KG1 (cell line): ENCODE measurements around the gene PCSK1.

Experiments
- DNase-seq: peaks from one replicate; lab custom pipeline; 2025; lab: John Stamatoyannopoulos, UW

PCSK1 gene

DNA sequence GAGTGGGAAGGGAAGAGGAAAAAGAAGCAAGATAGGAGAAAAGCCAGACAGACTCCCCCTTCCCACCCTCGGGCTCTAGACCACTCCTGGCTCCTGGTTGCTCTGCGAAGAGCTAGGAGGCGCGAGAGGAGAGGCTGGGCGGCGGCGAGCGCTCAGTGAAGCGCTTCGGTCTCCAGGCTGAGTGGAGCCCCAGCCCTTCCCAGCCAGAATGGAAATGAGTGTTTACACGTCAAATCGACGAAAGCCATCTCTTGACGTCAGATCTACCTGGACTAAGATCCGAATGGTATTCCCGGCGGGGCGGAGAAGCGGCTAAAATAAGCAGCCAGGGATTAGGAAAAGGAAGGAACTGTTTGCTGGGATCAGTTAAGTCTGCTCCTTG lies at the start of gene PCSK1:
Gene PCSK1 (minus strand): TSS at position 183 of the 382 bp plus-strand sequence. CDS start 206 bp downstream, outside the sequence.
- DNase-seq, result no peak

DNA sequence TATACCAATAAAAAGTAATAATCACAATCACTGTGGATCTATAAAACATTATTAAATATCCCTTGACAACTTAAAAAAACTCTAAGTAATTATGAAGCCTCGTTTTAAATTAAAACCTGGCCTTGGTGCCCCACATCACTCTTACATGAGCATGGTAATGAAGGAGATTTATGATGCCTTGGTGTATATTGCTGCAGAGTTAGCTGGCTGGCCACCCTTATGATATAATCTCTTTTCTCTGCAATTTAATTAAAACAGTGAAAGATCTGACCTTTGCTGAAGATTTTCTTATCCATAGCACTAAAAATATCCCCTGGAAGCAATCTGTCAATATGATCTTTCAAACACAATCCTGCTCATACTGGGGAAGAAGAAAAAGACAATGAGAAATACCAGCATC lies 48.8 kb upstream of the PCSK1 start:
- no peak for DNase-seq

DNA sequence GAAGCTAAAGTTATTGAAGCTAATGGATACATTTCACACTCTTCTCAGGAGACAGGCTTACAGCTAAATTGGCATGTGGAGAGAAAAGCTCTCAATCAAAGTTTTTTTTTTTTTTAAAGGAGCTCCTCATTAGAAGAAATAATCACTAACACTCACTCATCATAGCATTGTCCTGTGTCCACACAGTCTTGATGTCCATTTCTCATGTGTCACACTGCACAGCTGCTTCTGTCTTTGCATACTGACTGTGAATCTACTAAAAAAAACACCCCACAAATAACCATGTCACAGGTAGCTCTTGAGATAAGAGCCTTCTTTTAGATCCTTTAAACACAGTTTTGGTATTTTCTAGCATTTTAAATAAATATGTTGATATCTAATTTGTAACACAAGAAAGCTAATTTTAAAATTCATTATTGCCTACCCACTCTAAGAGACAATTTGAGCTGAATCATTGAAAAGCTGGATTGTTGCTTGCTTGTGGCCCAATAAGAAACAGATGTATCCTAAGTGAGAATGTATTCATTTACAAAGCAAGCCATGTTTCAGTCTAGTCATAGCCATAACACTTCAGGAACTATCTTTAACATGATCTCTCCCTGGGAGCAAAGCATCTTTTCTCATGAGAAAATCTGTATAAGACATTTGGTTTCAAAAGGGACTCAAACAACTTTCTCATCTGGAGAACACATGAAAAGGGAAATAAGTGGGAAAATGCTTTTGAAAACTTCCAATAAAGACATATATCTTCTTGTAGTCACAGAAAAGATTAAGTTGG lies 48.1 kb upstream of the PCSK1 start:
- DNase-seq, result no peak

DNA sequence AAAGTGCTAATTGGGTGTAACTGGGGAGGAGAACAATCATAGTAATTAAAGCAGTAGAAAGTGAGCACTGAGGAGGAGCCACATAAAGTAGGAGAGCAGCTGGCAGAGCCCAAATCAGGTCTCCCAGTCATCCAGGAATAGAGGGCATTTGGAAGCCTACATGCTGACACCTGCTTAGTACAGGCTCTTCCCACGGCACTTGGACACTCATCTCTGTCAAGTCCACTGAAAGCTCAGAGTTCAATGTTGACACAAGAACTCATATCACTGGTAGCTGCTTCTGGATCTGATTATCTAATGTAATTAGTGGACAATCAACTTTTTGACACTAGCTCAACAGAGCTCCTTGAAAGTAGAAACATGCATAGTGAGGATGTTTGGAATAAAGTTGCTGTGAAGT lies 45.9 kb upstream of the PCSK1 start:
- no peak for DNase-seq

DNA sequence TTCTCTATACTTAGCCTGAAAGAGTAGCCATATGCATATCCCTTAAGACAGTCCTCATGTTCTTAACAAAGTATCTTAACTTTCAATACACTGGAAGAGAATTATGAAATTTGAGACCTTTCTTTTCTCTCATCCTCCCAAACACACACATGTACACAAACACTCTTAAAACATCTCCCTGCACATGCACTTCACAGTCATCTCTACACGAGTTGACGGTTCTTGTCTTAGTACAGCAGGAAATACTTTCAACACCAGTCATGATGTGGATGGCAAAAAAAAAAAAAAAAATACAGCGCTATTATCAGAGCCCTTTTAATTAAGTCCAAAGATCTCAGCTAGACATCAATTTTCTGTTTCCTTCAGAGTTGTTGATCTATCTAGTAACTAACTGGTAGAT lies 43.6 kb upstream of the PCSK1 start:
- DNase-seq, result no peak

DNA sequence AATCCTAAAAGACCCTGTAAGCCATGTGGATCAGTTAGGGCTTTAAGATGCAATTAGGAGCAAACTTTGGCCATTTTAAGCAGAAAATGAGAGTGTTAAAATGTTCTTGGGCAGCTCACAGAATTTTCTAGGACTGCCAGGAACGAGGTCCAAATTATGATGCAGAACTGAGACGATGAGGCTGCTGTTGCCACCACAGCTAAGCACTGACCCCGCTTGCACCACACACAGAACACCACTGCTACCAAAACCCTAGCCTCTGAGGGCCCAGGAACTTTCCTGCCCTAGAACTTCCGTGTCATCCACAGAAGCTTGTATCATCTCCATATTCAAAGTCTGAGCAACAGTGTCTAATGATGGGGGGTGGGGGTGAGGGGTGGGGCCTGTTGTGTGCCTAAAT lies 41.0 kb upstream of the PCSK1 start:
- DNase-seq, result no peak

DNA sequence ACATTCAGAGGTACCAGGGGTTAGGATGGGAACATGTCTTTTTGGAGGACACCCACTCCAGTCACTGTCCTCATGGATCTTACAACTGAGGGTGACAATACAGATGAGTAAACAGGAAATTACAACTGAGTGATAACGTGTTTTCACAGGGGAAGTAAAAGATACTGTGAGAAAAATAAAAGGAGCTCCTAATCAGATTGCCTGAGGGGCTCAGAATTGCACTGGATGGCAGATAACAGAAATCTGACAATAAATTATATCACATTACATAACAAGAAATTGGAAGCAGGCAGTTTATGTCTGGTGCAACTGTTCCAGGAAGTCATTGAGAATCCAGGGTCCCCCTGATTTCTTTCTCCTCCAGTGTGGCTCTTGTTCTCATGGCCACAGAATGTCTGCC lies 40.1 kb upstream of the PCSK1 start:
- no peak for DNase-seq

DNA sequence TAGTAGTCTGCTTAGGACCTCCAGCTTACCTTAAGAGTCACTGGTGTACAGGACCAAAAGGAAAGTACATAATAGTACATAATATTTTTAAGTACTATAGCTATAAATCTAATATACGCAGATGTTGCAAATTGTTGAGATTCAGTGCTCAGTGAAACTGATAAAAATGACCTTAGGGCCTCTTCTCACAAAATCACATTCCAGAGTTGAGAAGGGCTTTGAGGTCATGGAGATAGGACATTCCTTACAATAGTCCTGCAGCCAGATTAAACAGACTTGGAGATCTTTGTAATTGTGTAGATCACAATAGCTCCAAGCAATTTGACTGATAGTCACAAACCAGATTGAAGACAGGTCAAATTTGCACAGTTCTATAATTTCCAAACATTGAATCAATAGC lies 37.7 kb upstream of the PCSK1 start:
- DNase-seq, result no peak

DNA sequence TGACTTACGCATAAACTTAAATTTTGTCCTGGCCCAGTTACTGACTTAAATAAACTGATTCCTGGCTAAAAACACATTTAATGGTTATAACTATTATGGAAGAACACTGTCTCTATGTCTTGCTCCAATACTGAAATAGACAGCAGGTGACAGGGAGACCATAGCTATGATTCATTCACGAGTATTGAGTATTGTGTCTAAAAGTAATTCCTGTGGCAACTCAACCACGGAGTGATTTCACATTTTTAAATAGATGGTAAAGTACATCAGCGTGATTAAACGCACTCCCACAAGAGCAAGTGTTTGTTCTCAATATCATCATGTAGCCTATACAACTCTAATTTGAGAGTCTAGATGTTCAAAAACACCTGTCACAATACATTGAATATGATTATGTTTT lies 35.9 kb upstream of the PCSK1 start:
- no peak for DNase-seq

DNA sequence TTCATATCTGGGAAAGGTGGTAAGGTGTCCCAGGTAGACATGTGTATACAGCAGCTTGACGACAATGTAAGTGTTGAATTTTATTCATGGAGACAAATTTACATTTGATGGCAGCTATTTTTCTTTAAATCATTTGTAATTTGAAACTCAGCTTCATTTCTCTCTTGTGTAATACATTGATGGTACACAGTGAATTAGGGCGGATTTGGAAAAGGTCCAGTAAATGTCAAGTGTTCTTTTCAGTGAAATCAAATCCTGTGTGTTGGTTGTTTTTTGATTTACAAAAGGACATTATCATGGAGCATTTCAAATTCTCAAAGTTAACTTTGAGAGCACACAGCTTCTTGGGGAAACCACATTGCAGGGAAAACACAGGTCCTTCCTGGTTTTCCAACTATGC lies 30.0 kb upstream of the PCSK1 start:
- no peak for DNase-seq

DNA sequence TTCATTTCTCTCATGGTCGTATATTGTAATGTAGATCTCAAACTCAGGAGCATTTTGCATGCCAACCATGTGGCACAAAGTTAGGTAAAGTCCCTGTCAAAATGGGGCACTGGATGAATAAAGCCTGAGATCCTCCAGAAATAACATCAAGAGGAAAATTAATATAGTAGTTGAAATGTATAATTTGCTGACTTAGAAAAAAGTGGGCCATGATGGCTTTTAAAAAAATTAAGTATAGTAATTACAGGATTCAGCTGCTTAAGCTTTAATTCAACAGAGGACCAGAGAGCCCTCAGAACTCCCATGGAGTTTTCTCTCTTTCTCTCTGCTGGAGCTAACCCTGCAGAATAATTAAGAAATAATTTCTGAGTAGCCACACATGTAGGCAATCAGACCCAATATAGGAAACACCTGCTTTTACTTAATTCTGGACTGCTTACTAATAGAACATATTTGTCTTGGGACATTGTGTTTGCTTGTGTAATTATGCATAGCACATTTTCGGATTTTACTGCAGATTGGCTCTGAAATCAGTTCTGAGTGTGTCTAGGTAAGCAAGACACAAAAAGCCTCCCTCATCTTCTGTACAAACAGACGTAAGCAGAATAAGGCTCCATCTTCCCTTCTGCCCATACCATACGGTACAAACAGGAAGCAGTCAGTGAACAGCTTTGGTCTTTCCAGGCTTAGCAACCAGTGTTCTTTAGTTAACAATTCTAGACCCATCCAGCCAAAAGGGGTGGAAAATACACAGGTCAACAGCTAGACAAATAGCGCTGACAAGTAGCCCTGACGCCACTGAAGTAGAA lies 26.5 kb upstream of the PCSK1 start:
- DNase-seq, result no peak

DNA sequence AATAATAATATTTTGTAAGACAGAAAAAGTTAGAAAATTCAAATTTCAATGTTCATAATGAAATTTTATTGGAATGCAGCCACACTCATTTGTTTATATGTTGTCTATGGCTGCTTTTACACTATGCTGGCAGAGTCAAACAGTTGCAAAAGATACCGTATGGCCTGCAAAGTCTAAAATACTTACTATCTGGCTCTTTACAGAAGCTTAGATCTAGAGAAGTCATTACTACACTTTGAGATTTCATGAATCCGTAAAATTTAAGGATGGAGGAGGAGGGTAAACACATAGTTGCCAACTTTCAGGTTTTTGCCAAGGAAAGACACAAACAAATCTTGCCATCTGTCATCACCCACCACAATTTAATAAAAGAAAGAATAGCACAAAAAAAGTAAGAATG lies 25.1 kb upstream of the PCSK1 start:
- DNase-seq, result no peak

DNA sequence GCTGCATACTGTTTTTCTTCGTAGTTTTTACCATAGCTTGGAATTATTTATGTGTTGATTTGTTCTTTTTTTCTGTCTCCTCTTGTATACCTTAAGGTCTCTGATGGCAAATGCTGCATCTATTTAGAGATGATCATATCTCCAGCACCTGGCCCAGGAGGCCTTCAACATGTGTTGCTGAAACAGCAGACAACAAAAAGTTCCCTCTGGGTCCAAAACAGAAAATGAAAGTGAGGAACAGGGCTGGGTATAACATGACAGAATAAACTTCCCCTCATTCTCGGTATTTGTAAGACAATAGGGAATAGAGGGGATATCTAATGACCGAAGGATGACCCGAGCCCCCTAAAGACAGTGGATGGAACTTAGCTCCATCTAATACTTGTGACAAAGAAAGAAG lies 22.7 kb upstream of the PCSK1 start:
- no peak for DNase-seq

DNA sequence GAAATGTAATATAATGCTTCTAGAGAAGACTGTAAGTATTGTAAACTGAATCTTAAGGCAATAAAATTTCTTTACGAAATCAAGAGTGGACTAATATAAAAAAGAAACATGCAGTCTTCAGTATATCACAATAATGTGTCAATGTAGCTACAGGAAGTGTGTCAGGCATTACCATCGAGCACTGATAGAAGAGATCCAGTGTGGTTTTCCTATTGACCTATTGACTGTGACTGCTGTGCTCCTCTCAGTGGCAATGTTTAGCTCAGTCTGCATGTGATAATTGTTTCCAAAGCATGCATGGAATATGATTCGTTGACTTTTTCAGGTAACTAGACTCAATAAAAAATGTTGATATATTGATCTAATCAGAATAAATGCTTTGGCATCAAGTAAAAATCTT lies 20.3 kb upstream of the PCSK1 start:
- DNase-seq, result no peak

DNA sequence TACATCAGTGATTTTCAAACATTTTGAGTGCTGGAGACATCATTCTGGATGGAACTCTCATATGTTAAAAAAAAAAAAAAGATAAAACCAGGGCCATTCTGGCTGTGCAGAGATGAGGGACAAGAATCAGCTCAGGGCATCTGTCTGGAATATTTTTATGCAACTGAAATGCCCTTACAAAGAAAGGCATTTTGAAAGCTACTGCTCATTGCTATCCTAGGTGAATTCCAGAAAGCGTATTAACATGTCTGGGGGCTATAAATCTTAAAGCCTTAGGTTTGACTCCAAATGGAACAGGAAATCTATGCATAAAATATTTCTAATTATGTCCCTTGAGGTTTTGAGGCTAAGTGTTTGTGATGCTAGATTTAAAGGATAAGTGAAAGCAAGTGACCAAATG lies 14.9 kb upstream of the PCSK1 start:
- DNase-seq, result no peak

DNA sequence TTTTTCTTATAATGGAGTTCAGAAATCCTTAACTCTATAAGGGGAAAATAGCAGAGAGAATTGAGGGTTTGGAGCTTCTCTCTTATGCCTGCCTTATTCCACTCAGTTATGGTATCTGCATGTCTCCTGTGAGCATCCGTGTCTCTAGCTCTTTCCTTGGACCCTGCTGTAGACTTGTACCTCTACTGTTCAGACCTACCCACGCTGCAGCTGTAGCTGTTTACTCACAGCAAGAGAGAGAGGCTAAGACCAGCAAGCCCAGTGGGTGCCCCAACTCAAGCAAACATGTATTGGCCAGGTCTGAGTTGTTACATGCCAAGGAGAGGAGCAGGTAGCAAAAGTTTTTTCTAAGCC lies 7.1 kb upstream of the PCSK1 start:
- no peak for DNase-seq

DNA sequence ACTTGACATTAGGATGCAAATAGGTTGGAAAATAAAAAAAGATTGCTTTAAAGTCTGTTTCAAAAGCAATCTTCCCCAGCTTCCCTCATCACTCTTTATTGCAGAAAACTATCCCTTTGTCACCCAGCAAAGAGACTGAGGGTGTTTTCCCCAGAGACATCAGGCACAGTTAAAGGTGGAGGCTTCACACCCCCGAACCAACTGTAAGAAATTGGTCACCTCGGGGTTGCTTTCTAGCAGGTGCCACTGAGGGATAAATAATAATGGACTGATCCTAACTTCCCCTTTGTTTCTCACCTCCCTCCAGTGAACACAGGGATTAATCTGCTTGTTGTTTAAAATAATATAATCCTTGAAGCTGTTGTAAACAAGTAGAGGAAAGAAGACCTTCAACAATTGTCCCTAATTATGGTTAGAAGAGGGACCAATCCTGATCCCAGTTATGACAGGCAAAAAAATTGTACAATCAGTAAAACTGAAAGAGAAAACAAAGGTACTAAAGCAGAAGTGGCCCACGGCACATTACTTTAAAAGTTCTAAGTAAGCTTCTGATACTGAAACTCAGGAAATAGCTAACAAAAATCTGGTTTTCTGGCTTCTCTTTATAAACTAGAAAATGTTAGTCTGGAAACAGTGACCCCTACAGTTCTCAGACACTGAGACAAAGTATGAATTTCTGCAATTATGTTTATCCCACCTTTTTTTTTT lies 6.6 kb upstream of the PCSK1 start:
- no peak for DNase-seq

DNA sequence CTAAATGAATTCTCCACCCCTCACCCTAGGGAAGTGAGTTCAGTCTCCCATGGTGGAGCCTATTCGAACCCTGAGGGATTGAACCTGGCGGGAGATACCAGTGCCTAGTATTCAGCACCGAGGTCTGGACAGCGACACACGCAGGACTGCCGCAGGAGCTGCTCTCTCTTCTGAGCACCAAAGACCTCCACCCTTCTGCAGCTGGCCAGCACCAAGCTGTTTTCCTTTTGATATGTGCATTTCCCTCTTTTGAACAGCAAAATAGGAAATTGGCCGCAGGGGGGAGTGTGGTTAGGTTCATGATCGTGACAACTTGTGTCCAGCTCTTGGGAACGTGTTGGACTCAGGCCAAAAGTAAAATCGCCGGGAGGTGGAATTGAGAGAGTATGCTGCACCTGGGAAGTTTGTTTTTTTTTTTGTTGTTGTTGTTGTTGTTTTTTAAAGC lies 1.2 kb upstream of the PCSK1 start:
- no peak for DNase-seq

DNA sequence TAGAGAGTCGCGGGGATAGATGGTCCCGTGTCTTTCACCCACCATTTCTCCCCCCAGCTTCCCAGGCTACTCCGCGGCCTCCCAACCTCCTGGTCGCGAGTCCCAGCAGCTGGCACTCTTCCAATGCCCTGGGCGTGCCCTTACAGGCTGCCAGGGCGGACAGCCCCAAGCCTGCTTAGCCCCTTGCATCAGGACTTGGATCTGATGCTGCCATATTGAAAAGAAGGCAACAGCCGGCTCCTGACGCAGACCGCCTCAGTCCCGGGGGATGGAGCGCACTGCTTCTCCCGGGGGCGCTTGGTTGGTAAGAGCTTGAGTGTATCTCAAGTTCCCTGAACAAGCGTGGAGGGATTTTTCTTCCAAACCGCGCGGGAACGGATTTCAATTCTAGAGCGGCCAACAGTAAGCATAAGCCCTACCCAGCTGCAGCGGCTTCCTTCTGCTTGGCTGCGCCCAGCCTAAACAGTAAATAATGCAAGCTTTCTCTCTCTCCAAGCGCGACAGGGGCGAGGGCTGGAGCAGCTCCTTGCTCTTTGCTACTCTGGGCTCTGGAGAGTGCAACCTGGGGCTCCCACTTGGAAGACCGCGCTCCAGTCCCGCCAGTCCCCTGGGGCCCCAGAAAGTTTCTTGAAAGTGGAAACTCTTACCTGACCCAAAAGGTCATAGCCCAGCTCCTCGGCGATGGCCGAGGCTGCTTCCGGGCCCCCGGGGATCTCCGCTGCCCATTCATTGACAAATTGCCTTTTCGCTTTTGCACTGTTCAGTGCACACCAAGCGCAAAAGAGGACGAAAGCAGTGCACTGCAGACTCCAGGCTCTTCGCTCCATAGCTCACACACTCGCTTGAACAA lies 607 bp downstream of the PCSK1 start:
- no peak for DNase-seq

DNA sequence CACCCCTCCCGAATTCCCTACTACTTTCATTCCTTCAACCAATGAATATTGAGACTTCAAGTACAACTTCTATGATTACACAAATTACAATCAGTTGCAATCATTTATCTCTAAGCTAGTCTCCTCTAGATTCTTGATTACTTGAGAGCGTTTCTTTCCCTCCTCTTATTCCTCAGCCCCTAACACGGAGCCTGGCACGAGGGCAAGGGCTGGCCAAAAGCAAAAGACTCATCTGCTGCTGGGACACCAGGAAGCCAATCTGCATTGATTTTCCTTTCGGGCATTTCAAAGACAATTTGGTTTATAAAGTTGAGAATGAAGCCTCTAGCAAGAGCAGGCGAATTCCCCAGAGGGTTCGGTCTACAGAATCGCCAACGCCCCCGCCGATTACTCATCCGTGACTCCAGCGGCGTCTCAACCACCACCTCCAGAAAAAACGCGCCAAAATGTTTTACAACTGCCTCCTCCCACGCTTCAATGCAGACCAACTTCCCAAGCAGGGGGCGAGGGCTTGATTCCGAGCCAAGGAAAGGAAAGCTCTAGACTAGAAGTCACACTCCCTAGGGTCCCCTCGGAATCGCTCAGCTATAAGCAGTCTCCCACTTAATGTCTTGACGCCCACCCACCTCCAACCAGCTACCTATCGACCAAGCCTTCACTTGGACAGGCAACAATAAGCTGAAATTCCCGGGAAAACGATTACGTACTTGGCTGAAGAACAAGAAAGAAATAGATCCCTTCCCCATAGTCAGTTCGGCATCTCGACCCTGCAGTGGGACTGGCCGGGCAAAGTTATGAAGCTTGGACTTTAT lies 1.5 kb downstream of the PCSK1 start:
- no peak for DNase-seq

DNA sequence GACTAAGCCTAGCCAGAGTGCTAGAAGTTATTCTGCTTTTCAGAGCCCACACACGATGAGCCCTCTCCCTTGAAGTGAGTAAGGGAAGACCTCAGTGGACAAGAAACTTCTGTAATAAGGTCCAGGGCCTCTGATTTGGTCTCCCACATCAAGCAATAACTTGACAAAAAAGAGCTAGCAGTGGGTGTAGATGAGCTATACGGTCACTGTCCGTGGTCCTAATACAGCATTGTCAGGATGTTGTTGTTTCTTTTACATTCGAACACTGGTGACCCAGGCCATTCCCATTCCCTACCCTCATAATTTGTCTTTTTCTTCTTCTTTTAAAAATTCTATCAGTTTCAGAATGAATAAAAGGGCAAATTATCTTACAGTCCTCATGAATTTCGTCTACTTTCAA lies 5.2 kb downstream of the PCSK1 start:
- DNase-seq, result no peak
